GM19193 (cell line): ENCODE measurements around the gene COA8.

Source experiments
- POLR2A ChIP-seq: IDR thresholded peaks from 4 replicates; pipeline ENCODE4 v1.6.1; 2011; ENCODE audit not compliant: insufficient read depth, insufficient read length; ENCODE audit errors: extremely low read depth

Gene COA8

DNA sequence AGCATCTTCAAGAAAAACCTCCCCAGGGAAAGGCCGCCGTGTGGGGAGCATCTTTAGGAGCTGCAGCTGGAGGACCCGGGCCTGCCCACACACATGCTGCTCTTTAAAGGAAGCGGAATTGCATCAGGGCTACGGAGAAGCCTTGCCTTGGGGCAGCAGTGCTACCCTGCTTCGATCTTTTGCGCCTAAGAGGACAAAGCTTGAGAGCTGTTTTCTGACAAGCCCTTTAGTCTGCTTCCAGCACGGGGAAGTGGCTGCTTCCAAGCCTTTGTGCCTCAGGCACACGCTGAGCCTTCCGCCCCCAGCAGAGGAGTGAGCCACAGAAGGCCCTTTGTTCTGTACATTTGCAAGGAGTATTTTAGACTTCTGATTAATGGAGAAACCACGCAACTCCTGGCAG is 31.5 kb downstream of the COA8 start:
- no peak for TF ChIP-seq POLR2A

DNA sequence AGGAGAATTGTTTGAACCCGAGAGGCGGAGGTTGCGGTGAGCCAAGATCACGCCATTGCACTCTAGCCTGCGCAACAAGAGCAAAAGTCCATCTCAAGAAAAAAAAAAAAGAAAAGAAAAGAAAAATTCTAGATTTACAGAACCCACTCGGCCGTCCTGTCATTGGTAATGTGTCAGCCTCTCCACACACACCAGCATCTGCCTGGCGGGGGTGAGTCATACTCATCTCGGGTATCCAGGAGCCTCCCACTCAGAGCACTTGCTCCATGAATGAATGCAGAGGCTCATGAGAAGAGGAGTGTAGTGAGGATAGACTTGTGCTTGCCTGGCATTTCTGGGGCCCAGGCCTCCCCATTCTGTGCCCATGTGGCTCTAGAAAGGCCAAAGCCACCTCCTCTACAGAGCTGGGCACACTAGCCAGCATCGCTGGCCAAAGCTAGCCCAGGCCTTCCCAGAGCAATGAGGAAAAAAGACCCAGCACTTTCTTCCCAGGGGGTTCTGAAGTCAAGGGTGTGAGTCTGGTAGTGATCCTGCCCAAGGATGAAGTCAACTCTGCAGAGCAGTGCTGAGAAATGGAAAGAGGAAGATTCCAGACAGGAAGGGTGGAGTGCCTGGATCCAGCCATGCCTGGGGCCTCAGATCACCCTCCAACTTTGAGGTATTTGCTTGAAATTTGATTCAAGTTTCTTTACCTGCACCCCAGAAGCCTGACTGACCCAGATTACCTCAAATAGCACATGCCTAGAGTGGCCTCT is 35.0 kb downstream of the COA8 start:
- no peak for TF ChIP-seq POLR2A

DNA sequence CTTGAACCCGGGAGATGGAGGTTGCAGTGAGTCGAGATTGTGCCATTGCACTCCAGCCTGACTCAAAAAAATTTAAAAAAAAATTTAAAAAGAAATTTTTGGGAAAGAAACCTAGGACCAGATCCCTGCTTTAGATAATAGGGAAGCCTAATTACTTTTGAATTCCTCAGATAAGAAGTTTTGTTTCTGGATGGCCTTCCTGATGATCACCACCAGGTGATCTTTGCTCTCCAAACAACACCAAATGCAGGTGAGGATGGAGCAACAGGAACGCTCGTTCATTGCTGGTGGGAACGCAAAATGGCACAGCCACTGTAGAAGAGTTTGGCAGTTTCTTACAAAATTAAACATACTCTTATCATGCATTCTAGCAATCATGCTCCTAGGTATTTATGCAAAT is 37.7 kb downstream of the COA8 start:
- TF ChIP-seq POLR2A = no peak

GRCh38 chr14:103604620-103605019 is 41.9 kb downstream of the COA8 start:
- TF ChIP-seq POLR2A = no peak

DNA sequence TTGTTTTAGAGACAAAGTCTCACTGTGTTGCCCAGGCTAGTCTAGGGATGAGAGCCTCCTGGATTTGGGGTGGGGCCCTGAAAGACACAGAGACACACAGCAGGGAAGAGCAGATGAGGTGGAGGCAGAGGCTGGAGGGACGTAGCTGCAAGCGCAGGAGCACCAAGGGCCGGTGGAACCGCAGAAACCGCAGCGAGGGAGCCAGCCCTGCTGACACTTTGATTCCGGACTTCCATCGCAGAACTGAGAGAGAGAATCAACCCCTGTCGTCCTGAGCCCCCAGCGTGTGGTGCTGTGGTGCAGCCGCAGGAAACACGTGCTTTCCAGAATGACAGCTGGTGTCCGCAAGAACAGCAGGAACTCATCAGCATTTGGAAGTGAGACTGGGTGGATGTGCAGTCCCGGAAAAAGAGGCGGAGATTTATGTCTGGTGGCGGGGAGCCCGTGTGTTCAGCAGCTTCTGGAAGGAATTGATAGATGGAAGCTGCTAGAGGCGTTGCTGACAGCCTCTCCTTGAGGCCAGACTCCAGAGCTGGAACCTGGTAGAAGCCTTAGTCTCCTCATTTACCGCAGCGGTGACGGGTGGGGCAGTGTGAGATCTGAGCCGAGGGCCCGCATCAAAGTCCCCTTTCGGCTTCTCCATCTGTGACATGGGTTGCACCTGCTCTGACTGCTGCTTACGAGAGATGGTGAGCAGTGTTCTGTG is 44.4 kb downstream of the COA8 start:
- no peak for TF ChIP-seq POLR2A

- no peak for TF ChIP-seq POLR2A
Measured at GRCh38 chr14:103607822-103608221, 45.1 kb downstream of the COA8 start.

- no peak for TF ChIP-seq POLR2A
Measured at GRCh38 chr14:103611215-103611614, 48.5 kb downstream of the COA8 start.

- TF ChIP-seq POLR2A = no peak
Measured at GRCh38 chr14:103613517-103613916, 50.8 kb downstream of the COA8 start.

DNA sequence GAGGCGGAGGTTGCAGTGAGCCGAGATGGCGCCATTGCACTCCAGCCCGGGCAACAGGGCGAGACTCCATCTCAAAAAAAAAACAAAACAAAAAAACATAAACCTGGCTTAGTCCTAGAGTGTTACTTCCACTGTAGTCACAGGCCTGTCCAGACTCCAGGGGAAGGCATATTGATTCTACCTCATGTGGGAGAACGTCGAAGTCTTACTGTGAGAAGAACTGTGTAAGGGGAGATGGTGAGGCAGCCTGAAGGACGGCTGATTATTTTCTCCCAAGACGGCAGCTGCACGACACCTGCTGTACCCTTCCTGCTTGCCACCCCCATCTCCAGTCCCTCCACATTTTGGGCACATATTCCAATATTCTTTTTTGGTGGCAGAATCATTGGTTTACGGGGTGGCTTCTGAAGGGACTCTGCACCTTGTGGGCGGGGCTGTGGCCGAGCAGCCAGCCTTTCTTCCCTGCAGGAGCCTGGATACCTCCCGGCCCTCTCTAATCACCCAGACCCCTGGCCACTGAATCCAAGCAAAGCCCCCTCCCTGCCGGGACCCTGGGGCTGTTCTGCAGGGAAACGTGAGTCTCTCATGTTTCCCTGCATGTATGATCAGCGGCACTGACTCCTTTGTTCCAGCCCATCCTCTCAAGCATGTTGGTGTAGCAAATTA is 54.0 kb downstream of the COA8 start:
- TF ChIP-seq POLR2A = no peak

DNA sequence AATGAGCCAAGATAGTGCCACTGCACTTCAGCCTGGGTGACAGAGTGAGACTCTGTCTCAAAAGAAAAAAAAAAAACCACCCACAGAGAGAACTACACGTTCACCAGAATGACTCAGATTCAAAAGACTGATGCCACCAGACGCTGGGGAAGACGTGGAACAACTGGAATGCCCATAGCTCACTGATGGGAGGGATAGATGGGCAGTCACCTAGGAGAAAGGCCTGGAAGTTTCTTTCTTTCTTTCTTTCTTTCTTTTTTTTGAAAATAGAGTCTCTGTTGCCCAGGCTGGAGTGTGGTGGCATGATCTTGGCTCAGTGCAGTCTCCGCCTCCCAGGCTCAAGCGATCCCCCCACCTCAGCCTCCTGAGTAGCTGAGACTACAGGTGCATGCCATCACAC is 56.3 kb downstream of the COA8 start:
- TF ChIP-seq POLR2A = no peak

DNA sequence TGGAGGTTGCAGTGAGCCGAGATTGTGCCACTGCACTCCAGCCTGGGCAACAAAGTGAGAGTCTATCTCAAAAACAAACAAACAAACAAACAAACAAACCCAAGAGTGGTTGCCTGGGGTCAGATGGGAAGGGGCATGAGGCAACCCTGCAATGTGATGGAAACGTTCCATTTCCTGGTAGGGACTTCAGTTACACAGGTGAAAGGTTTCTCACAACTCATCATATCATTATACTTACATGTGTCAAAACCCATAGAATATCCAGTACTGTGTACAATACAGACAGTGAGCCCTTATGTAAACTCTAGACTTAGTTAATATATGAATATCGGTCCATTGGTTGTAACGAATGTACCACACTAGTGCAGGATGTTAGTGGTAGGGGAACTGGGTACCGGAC is 59.1 kb downstream of the COA8 start:
- TF ChIP-seq POLR2A = no peak

- TF ChIP-seq POLR2A = no peak
Measured at GRCh38 chr14:103623308-103623707, 60.5 kb downstream of the COA8 start.

DNA sequence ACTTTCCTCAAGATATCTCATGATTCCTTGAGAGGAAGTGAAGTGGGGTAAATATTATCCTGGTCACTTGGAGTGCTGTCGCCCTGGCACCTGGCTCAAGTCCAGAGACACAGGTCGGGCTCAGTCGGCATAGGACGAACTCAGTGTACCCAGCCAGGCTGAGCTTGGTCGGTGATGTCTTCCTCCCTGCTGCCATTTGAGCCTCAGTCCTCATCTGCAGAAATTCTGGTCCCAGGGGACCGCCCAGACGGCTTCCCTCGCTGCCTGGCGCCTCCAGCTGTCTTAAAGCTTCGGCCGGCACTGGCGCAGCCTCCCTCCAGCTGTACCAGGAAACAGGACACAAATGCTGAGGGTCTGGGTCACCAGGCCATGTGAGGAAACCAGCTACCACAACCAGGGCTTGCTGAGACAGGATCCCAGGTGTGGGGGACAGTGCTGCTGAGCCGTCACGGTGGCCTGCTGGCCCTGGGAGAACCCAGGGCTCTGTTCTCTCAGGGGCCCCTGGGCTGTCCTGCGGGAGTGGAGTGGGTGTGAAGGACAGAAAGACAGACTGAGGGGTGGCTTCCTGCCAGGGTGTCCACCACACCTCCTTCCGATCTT is 61.2 kb downstream of the COA8 start:
- TF ChIP-seq POLR2A = peak; percentile 15

DNA sequence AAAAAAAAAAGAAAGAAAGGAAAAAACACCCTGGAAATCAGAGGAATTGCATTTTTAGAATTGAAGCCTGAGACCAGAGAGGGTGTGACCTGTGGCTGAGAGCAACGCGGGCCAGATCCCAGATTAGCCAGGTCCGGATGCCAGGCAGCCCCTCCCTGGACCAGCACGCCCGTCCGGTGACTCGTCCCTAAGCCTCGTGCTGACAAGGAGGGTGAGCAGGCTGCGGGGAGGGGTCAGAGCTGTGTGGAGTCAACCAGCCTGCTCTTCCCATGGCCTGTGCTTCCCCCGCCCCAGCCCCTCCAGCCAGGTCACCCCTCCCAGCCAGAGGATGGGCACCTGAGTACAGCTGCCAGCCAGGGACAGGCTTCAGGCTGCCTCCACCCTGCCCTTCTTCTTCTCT is 62.1 kb downstream of the COA8 start:
- no peak for TF ChIP-seq POLR2A

- no peak for TF ChIP-seq POLR2A
Measured at GRCh38 chr14:103625356-103626095, 62.8 kb downstream of the COA8 start.
